GM18505 (cell line): ENCODE results near the gene KREMEN2.
A peak's percentile ranks its signal among the peaks of the same experiment; 100 is the strongest.

Experiments
- ATAC-seq: cut with Tn5 transposase; IDR thresholded peaks from one replicate; pipeline ENCODE4 v1.9.1; 2021; ENCODE audit not compliant: unreplicated experiment
- POLR2A ChIP-seq: IDR thresholded peaks from 4 replicates; pipeline ENCODE4 v1.6.1; 2011; ENCODE audit warnings: borderline replicate concordance; ENCODE audit not compliant: insufficient read depth, insufficient read length; ENCODE audit errors: extremely low read depth

The KREMEN2 gene

GRCh38 chr16:2971134-2971984 is 7.3 kb downstream of the KREMEN2 start:
- no peak for ATAC-seq
- peak; percentile 21 for TF ChIP-seq POLR2A

GRCh38 chr16:2971985-2972784 is 8.1 kb downstream of the KREMEN2 start:
- no peak for ATAC-seq
- TF ChIP-seq POLR2A, result no peak

- no peak for ATAC-seq
- TF ChIP-seq POLR2A, result no peak
These were observed 9.0 kb downstream of the KREMEN2 start for GRCh38 chr16:2973093-2973492.

- no peak for ATAC-seq
- TF ChIP-seq POLR2A, result no peak
These were observed 9.7 kb downstream of the KREMEN2 start for GRCh38 chr16:2973605-2974318.

GRCh38 chr16:2974319-2975056 is 10.4 kb downstream of the KREMEN2 start:
- ATAC-seq, result no peak
- no peak for TF ChIP-seq POLR2A

GRCh38 chr16:2975161-2975795 is 11.2 kb downstream of the KREMEN2 start:
- TF ChIP-seq POLR2A, result no peak
- no peak for ATAC-seq

GRCh38 chr16:2976201-2976600 is 12.1 kb downstream of the KREMEN2 start:
- TF ChIP-seq POLR2A, result no peak

GRCh38 chr16:2976673-2977072 is 12.6 kb downstream of the KREMEN2 start:
- no peak for ATAC-seq
- TF ChIP-seq POLR2A, result no peak

More at GRCh38 chr16:2976201-2976600, 12.1 kb downstream of the KREMEN2 start:
- ATAC-seq, result no peak

GRCh38 chr16:2977440-2977839 is 13.4 kb downstream of the KREMEN2 start:
- ATAC-seq, result no peak
- TF ChIP-seq POLR2A, result no peak

- TF ChIP-seq POLR2A, result no peak
- ATAC-seq, result no peak
These were observed 15.7 kb downstream of the KREMEN2 start for GRCh38 chr16:2979669-2980226.

GRCh38 chr16:2980227-2981176 is 16.4 kb downstream of the KREMEN2 start, which contains the start of gene PKMYT1:
TSS of gene PKMYT1 (minus strand) at chr16:2980446. CDS start at chr16:2979657, 789 bp downstream.
- ATAC-seq, result peak; percentile 62
- TF ChIP-seq POLR2A, result peak; percentile 95
